D721Med (cell line): ENCODE measurements around the gene ANP32D.
"Not testable (repeated sequence)": the region's sequence is repeated elsewhere in the genome, so short reads cannot be mapped to it uniquely, and the experiment has no call there.

Source experiments
- DNase-seq: peaks from one replicate; pipeline ENCODE4 v3.0.0; 2011; ENCODE audit warnings: low spot score; ENCODE audit not compliant: insufficient read length
- FAIRE-seq: peaks from 2 replicates; lab custom pipeline; 2011; peaks lifted over from hg19 to GRCh38; lab: Jason Lieb, UNC
- TF ChIP-seq, protein P1 (sequence below): IDR thresholded peaks from 2 replicates; pipeline ENCODE4 v1.5.1; 2012; ENCODE audit warnings: mild to moderate bottlenecking, control low read depth; ENCODE audit not compliant: insufficient read depth; ENCODE audit errors: missing control alignments

ANP32D gene

DNA sequence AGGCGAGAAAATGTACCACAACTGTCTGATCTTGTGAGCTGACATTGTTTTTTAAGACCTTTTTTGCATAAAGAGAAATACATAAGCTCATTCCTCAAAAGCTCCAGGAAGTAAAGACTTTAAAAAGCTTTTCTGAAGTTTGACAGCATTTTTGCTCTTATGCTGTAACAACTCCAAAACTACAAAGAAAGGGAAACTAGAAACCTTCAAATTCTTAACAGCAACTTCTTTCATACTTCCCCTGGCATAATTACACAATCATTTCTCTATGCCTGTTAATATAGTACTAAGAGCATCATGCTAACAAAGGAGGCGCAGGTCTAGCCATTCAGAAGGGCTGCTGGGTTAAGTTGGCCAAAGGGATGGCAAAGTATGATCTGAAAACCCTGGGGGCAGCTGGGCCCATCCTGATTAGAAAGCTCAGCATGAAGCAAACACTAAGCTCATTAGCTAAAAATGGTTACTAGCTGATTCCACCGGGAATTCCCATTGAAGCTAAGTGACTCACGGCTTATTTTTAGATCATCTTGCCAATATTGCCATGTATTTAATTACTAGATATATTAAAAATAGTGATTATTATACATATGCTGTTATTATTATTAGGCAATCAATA lies 26.1 kb upstream of the ANP32D start:
- TF ChIP-seq, protein P1, sequence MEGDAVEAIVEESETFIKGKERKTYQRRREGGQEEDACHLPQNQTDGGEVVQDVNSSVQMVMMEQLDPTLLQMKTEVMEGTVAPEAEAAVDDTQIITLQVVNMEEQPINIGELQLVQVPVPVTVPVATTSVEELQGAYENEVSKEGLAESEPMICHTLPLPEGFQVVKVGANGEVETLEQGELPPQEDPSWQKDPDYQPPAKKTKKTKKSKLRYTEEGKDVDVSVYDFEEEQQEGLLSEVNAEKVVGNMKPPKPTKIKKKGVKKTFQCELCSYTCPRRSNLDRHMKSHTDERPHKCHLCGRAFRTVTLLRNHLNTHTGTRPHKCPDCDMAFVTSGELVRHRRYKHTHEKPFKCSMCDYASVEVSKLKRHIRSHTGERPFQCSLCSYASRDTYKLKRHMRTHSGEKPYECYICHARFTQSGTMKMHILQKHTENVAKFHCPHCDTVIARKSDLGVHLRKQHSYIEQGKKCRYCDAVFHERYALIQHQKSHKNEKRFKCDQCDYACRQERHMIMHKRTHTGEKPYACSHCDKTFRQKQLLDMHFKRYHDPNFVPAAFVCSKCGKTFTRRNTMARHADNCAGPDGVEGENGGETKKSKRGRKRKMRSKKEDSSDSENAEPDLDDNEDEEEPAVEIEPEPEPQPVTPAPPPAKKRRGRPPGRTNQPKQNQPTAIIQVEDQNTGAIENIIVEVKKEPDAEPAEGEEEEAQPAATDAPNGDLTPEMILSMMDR = no peak
- FAIRE-seq (no peak), DNase-seq (peak; percentile 20)

DNA sequence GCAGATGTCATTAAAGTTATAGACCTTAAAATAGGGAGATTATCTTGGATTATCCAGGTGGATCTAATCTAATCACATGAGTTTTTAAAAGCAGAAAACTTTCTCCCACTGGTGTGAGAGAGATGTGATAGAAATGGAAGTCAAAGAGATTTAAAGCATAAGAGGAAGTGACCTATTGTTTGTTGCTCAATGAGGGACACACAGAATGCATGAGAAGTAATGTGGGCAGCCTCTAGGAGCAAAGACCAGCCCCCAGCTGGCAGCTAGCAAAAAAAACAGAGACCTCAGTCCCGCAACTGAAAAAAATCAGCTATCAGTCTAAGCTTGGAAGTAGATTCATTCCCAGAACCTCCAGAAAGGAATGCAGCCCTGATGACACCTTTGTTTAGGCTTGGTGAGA lies 24.6 kb upstream of the ANP32D start:
- no peak for FAIRE-seq

DNA sequence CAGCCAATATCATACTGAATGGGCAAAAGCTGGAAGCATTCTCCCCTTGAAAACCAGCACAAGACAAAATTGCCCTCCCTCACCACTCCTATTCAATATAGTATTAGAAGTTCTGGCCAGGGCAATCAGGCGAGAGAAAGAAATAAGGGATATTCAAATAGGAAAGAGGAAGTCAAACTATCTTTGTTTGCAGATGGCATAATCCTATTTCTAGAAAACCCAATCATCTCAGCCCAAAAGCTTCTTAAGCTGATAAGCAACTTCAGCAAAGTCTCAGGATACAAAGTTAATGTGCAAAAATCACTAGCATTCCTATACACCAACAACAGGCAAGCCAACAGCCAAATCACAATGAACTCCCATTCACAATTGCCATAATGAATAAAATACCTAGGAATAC lies 21.0 kb upstream of the ANP32D start:
- no peak for FAIRE-seq
- TF ChIP-seq, protein P1 = no peak
- no peak for DNase-seq

More for the DNA sequence above, 24.6 kb upstream of the ANP32D start:
- TF ChIP-seq, protein P1 = no peak
- no peak for DNase-seq

DNA sequence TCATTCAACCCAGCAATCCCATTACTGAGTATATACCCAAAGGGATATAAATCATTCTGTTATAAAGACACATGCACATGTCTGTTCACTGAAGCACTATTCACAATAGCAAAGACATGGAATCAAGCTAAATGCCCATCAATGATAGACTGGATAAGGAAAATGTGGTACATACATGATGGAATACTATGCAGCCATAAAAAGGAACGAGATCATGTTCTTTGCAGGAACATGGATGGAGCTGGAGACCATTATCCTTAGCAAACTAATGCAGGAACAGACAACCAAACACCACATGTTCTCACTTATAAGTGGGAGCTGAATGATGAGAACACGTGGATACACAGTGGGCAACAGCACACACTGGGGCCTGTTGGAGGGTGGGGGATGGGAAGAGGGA lies 19.4 kb upstream of the ANP32D start:
- not testable (repeated sequence) for DNase-seq, FAIRE-seq

DNA sequence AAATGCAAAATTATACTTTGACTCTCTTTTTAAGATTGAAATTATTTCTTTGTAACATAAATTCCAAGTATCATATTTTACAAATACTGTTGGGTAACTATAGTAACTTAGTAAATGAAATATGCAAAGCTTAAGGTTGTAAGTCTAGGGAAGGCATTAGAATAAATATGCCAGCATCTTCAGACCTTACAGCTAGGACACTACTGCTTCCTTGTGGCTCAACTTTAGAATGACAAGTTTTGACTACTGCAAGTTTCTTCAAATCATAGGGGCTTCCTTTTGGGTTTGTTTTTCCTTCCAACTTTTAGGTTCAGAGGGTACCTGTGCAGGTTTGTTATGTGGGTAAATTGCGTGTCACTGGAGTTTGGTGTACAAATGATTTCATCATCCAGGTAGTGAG lies 17.7 kb upstream of the ANP32D start:
- TF ChIP-seq, protein P1 = peak; percentile 22
- no peak for DNase-seq
- FAIRE-seq = no peak

DNA sequence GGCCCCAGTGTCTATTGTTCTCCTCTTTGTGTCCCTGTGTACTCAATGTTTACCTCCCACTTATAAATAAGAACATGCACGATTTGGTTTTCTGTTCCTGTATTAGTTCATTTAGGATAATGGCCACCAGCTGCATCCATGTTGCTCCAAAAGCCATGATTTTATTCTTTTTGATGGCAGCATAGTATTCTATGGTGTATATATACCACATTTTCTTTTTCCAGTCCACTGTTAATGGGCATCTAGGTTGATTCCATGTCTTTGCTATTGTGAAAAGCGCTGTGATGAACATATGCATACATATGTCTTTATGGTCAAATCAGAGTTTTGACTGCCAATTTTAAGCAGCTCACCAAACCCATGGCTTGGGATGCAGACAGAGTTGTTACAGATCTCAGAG lies 17.2 kb upstream of the ANP32D start:
- TF ChIP-seq, protein P1 = no peak

DNA sequence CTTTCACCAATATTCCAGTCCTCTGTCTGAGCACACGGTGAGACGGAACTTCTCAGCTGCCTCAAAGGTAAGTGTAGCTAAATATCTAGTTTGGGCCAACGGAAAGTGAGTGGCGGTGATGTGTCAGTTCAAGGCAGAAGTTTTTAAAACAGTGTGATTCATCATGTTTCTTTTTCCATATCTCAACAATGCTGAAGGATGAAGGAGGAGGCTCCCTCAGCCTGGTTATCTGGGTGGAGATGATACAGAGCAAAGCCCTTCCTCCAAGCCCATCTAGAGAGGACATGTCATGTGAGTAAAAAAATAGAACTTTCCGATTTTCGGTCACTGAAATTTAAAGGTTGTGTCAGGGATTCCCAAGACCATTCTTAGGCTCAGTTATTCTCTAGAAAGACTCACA lies 13.1 kb upstream of the ANP32D start:
- FAIRE-seq = no peak
- TF ChIP-seq, protein P1 = no peak

More for the DNA sequence above, 17.2 kb upstream of the ANP32D start:
- FAIRE-seq (no peak), DNase-seq (no peak)

DNA sequence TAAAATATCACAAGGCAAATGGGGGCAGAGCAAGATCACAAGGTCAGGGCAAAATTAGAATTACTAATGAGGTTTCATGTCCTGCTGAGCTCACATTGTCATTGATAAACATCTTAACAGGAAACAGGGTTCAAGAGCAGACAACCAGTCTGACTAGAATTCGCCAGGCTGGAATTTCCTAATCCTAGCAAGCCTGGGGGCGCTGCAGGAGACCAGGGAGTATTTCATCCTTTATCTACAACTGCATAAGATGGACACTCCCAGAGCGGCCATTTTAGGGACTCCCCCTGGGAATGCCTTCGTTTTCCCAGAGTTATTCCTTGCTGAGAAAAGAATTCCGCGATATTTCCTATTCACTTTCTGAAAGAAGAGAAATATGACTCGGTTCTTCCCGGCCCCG lies 3.3 kb upstream of the ANP32D start:
- FAIRE-seq = not testable (repeated sequence)

More for the DNA sequence above, 13.1 kb upstream of the ANP32D start:
- DNase-seq = no peak

More for the DNA sequence above, 3.3 kb upstream of the ANP32D start:
- not testable (repeated sequence) for DNase-seq
